Right lobe of liver (tissue), 6 donors: ENCODE results near the gene METAP1D. TPM values are rescaled to one million over a fixed set of nuclear protein-coding genes. Genes with fewer than 3 reads are reported as not detected.
A peak's percentile ranks its signal among the peaks of the same experiment; 100 is the strongest.
"Not testable (repeated sequence)": the region's sequence is repeated elsewhere in the genome, so short reads cannot be mapped to it uniquely, and the experiment has no call there.

Experiments used
- ATAC-seq, 4 donors: fragments of 200-7000 bp; cut with Tn5 transposase; one replicate each; pipeline ENCODE4 v1.9.1; 2020; ENCODE audit warnings: mild to moderate bottlenecking in 4 of 4, moderate library complexity in 4 of 4
- DNase-seq, 3 donors: peaks; one replicate each; pipeline ENCODE4 v3.0.0-alpha.2; 2020
- H3K27ac ChIP-seq, 3 donors: fragments of 200-600 bp; one replicate each; pipeline ENCODE4 v1.8.0; 2022
- H3K27me3 ChIP-seq, 2 donors: fragments of 200-600 bp; one replicate each; pipeline ENCODE4 v1.8.0; 2022
- H3K36me3 ChIP-seq, 4 donors: fragments of 200-600 bp; sonication (generic) in 1 of 4; one replicate each; pipeline versions ENCODE4 v1.5.1 to v1.8.0; 2017 to 2022; ENCODE audit warnings: control low read depth in 1 of 4
- H3K4me1 ChIP-seq, 4 donors: fragments of 200-600 bp; sonication (generic) in 1 of 4; one replicate each; pipeline versions ENCODE4 v1.5.1 to v1.8.0; 2017 to 2022; ENCODE audit warnings: control low read depth in 1 of 4
- H3K4me3 ChIP-seq, 3 donors: fragments of 200-600 bp; one replicate each; pipeline ENCODE4 v1.8.0; 2022
- H3K9me3 ChIP-seq, 4 donors: fragments of 200-600 bp; sonication (generic) in 1 of 4; one replicate each; pipeline versions ENCODE4 v1.5.1 to v1.8.0; 2017 to 2022; ENCODE audit warnings: control low read depth in 1 of 4
- POLR2A ChIP-seq: fragments of 450-650 bp; IDR thresholded peaks from one replicate; pipeline ENCODE4 v1.6.1; 2017; ENCODE audit warnings: antibody characterized with exemption, mild to moderate bottlenecking
- WGBS: methylation state at CpG from one replicate; pipeline ENCODE4 v1.1.6; 2018; ENCODE audit warnings: low coverage, low lambda C conversion rate; ENCODE audit not compliant: insufficient coverage; ENCODE audit errors: missing lambda C conversion rate; 5-methylcytosine and 5-hydroxymethylcytosine counted together
- intact Hi-C, 2 donors: fragments of 100-400 bp; cut with DNase I; formaldehyde crosslinking; loops; one replicate each; pipeline versions ENCODE4 v1.11.2 to v1.14.1; 2022
- total RNA-seq, 6 experiments: library from RNA; depleted of rRNA in 2 of 6; stranded (reverse); fragments of >200 nt in 2 of 6; fragmentation: NEBNext Ultra II Directional in 3 of 6; extraction: Animal tissue kit (Norgen Biotek cat#: 25700) in 3 of 6; gene quantifications; one replicate each; pipeline versions ENCODE4 v1.1.0 to v1.2.4, GENCODE V29; 2016 to 2023
- TF ChIP-seq, protein P1 (sequence below), 4 donors: fragments of 200-600 bp in 3 of 4; fragments of 450-650 bp in 1 of 4; IDR thresholded peaks; one replicate each; pipeline versions ENCODE4 v1.5.1 to v1.8.0; 2016 to 2022; ENCODE audit warnings: antibody characterized with exemption in 4 of 4, mild to moderate bottlenecking in 2 of 4
- donor health status: DM: no; HTN: yes; CAD: no.
- donor health status: DM: no; HTN: no; CAD: no.
- donor health status: DM: no; HTN: no; CAD: no.
- donor health status: DM: no; HTN: yes; CAD: no.
- donor health status: DM: no; HTN: yes; CAD: no.

The METAP1D gene
- total RNA-seq, 6 experiments from 2014 or later = 2.4 to 8.2 (median 4.6) TPM

DNA sequence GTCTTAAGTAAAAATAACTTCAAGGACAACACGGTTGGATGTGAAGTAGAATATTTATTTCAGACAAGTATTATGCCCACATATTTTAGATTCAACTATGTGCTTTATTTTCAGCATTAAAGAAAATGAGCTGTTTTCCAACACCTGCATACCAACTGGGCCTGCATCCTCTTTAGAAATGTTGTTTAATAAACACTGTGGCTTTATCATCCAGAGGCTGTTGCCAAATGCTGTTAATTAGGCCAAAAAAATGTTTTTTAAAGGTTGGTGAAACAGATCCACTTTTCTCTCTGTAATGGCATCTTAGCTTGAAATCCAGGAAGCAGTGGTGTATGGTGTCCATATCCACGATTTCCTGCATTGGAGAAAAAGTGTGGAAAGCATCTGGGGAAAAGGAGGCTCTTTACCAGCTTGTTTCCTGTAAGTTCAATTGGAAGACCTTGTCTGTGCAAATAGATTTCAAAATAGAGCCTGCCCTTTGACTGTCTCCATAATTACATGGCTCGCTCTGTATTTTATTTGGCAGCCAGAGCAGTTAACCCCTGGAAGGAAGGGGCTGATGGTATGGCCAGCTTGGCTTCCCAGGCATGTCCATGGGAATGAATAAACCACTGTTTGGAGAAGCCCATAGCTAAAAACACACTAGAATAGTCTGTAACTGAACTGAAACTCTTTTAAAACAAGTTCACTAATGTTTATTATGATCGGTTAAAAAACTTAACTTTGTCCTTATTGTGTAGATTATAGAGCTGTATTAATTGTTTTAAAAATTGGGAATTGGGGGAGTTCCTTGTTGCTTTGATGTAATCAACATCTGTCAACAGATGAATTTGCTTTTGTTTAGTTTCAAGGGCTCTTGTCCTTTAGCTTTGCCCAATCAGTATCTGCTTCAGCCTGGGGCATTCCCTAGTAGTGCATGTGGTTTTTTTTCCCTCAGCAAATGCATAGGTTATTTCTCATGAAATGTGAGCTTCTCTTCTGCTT is 52.5 kb downstream of the METAP1D start:
- Histone ChIP-seq H3K27ac (peak overlapping the region in 1 of 3 donors; percentile 3), H3K4me1 (peaks cover 0 to 18% (median 2%) of the 10 kb centered on the region in 4 donors), H3K36me3 (no peaks in the 10 kb centered on the region), H3K4me3 (no peak overlapping the region), H3K9me3 (no peaks in the 10 kb centered on the region), H3K27me3 (no peaks in the 10 kb centered on the region)
- TF ChIP-seq, protein P1, sequence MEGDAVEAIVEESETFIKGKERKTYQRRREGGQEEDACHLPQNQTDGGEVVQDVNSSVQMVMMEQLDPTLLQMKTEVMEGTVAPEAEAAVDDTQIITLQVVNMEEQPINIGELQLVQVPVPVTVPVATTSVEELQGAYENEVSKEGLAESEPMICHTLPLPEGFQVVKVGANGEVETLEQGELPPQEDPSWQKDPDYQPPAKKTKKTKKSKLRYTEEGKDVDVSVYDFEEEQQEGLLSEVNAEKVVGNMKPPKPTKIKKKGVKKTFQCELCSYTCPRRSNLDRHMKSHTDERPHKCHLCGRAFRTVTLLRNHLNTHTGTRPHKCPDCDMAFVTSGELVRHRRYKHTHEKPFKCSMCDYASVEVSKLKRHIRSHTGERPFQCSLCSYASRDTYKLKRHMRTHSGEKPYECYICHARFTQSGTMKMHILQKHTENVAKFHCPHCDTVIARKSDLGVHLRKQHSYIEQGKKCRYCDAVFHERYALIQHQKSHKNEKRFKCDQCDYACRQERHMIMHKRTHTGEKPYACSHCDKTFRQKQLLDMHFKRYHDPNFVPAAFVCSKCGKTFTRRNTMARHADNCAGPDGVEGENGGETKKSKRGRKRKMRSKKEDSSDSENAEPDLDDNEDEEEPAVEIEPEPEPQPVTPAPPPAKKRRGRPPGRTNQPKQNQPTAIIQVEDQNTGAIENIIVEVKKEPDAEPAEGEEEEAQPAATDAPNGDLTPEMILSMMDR (IDR thresholded peaks at IDR 0.05) = no peak
- no peak for TF ChIP-seq POLR2A
- WGBS = 32% methylated on average over 3 of the region's 4 CpGs
- intact Hi-C loops = no loop called here
- DNase-seq (peak in 1 of 3 donors; percentile 51), ATAC-seq (peak; percentile 91 to 98 (median 96))

DNA sequence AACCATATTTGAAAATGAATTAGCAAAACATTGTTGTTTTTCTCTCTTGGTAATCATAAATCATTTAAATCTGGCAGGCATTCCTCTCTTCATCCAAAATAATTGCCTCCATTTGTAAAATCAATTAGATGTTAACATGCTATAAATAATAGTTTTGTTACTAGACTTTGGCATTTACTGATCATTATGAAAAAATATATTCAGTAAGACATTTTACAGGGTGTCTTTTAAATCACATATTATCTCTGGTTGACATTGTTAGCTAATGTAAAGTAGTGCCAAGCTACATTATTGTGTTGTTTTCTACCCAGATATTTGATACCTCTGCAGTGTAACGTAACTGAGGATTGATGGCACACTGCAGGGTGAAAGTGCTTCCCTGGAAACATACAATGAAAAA is 53.7 kb downstream of the METAP1D start:
- Histone ChIP-seq H3K9me3 (no peaks in the 10 kb centered on the region), H3K27ac (no peak overlapping the region), H3K4me1 (peaks cover 0 to 18% (median 2%) of the 10 kb centered on the region in 4 donors), H3K4me3 (no peak overlapping the region), H3K27me3 (no peaks in the 10 kb centered on the region), H3K36me3 (no peaks in the 10 kb centered on the region)
- ATAC-seq = no peak
- DNase-seq = no peak
- TF ChIP-seq POLR2A = no peak
- TF ChIP-seq, protein P1 (IDR thresholded peaks at IDR 0.05) = no peak
- WGBS = 87% methylated on average over 1 of the region's 1 CpG
- intact Hi-C loops = no loop called here

DNA sequence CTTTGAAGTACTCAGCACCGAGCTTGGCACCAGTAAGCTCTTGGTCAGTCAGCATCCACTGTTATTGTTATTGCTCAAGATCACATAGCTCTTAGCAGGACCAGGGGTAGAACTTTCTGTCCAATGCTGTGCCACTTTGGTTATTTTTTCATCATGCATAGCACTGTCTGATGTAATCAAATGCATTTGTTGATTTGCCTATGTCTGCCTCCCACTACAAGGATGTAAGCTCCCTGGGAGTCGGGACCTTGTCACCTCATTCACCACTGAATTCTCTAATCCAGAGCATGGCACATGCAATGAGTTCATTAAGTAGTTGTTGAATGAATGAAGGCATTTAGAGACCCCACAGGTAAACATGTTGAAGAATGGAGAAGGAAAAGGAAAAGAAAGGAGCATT is 56.5 kb downstream of the METAP1D start:
- peaks cover 0 to 18% (median 2%) of the 10 kb centered on the region in 4 donors for H3K4me1 ChIP-seq
- H3K27me3 ChIP-seq = no peaks in the 10 kb centered on the region
- WGBS = 100% methylated on average over 1 of the region's 2 CpGs
- ATAC-seq = no peak
- intact Hi-C loops = no loop called here
- no peak overlapping the region for H3K27ac ChIP-seq
- no peaks in the 10 kb centered on the region for H3K36me3 ChIP-seq
- H3K9me3 ChIP-seq = no peaks in the 10 kb centered on the region
- H3K4me3 ChIP-seq = no peak overlapping the region
- DNase-seq = no peak
- TF ChIP-seq, protein P1 (IDR thresholded peaks at IDR 0.05) = no peak
- no peak for TF ChIP-seq POLR2A

DNA sequence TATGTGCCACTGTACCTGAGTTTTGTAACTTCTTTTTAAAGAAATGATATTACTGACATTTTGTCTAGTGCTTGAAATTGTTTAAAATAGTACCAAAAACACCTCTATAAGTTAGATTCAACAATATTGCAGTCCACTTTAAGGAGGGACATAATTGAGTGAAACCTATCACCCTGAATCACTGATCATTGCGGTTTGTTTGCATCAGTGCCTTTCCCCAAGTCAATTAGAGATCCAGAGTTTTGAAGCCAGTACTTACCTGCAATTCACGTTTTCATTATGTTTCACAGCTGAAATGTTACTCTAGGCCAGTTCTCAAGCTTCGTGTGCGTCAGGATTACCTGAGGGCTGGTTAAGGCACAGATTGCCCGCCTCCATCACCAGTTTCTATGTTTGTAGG is 58.9 kb downstream of the METAP1D start:
- H3K9me3 ChIP-seq = no peaks in the 10 kb centered on the region
- 86% methylated on average over 5 of the region's 5 CpGs for WGBS
- ATAC-seq (no peak), DNase-seq (no peak)
- H3K4me1 ChIP-seq = no peaks in the 10 kb centered on the region
- intact Hi-C loops = no loop called here
- H3K36me3 ChIP-seq = no peaks in the 10 kb centered on the region
- no peak for TF ChIP-seq POLR2A
- H3K4me3 ChIP-seq = no peak overlapping the region
- no peaks in the 10 kb centered on the region for H3K27me3 ChIP-seq
- H3K27ac ChIP-seq = no peak overlapping the region

DNA sequence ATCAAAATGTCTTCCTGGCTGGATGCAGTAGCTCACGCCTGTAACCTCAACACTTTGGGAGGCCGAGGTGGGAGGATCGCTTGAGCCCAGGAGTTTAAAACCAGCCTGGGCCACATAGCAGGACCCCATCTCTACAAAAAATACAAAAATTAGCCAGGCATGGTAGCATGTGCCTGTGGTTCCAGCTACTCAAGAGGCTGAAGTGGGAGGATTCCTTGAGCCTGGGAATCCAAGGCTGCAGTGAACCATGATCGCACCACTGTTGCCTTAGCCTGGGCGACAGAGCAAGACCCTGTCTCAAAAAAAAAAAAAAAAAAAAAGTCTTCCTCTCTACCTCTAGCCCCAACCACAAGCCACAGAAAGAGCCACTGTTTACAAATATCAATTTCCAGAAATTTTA is 60.4 kb downstream of the METAP1D start:
- 100% methylated on average over 1 of the region's 5 CpGs for WGBS
- H3K4me3 ChIP-seq, H3K27ac ChIP-seq, H3K9me3 ChIP-seq, H3K4me1 ChIP-seq, ATAC-seq, H3K36me3 ChIP-seq, H3K27me3 ChIP-seq, DNase-seq, intact Hi-C loops: not testable (repeated sequence)
